GM04503 (cell line): ENCODE data around the gene DNM3.

Experiments used
- DNase-seq: peaks from one replicate; pipeline ENCODE4 v3.0.0-alpha.2; 2012; ENCODE audit warnings: low read depth

Gene DNM3

GRCh38 chr1:172457479-172458130 is 616.3 kb downstream of the DNM3 start:
- DNase-seq = no peak

DNA sequence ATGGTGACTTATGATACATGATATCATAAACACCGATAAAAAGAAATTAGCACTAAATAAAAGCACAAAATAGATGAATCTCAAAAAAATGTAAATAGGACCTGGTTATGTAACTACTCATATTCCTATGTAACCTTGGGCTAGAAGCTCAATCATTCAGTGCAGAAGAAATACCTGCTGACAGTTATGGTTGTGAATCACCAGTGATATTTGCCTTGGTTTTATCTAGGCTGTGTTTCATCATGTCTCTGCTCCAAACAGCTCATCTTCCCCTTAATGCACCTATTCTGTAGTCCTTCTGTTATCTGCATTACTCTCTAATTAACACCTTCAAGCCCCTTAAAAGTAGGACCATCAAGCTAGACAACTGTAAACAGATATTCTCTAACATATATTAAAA is 618.9 kb downstream of the DNM3 start:
- DNase-seq = no peak

DNA sequence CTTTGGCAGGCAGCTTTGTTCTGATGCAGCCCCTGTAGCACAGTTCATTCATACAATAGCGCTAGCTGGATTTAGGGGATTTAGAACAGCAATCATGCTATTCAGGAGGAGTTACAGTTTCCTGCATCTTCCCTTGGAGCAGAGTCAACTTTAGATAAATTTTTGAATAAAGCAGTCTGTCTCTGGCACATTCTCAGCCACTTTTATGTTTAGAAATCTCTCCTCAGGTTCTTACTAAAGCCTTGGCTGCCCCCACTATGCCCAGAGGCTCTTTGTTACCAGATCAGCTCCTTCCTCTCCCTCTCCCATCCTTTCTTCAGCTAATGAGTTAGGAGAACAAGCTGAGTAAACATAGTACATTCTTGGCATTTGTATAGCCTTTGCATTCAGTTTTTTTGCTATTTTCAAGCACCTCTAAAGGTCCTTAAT is 619.6 kb downstream of the DNM3 start:
- no peak for DNase-seq
